ENCODE data around the gene SAP30L.

The SAP30L gene

DNA sequence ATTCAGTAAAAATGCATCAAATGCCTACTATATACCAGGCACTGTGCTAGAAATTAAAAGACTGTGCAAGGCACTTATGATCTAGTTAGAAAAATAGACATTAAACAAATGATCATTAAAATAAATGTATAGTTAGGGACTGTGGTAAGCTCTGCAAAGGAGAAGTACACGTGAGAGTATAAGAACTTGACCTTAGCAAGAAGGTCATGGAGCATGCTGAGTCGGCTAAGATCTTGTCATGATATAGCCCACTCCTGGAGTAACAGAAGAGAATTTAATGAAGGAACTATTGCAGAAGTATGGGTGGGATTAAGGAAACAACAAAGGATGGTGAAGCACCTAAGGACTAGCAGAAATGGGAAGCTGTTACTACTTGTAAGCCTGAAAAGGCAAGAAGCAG, 23.5 kb upstream of the SAP30L start:
- no peak for DNase-seq

DNA sequence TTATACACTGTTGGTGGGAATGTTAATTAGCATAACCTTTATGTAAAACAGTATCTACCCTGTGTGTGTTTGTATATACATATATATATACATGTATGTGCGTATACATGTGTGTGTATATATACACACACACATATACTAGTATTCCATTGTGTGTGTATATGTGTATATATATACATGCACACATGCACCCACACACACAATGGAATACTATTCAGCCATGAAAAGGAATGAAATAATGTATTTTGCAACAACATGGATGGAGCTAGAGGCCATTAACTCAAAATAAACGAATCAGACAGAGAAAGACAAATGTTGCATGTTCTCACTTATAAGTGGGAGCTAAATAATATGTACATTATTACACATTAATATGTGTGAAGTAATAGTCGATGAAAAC, 17.6 kb upstream of the SAP30L start:
- no peak for DNase-seq

DNA sequence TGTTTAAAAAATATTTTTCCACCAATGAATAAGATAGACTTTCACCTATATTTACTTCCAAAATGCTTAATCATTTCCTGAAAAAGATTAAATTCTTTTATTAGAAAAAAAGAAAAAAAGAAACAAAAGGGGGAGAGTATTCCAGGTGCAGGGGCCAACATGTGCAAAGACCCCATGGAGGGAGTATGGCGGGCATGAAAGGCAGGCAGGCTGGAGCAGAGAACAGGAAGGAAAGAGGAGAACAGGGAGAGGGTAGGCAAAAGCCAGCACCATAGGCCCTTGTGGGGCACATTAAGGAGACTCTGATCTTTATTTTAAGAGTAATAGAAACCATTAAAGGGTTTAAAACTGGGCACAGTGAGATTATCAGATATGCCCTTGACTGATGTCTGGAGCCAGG, 16.5 kb upstream of the SAP30L start:
- no peak for DNase-seq

DNA sequence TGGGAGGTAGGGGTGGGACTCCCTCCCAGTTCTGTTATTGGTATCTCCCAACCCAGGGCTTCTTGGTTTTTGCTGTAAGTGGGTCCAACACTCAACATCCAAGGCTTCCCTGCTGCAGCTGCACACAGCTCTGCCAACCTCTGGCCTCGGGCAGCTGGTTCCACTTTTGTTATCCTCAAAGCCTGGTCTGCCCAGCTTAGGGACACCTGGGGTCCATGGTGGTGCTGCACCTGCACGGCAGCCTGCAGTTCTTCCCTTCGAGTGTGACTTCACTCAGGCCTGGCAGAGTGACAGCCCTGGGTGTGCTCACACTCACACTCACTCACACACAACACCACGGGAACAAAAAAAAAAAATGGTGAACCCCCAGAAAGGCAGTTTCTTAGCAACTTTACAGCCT, 15.3 kb upstream of the SAP30L start:
- DNase-seq: no peak

DNA sequence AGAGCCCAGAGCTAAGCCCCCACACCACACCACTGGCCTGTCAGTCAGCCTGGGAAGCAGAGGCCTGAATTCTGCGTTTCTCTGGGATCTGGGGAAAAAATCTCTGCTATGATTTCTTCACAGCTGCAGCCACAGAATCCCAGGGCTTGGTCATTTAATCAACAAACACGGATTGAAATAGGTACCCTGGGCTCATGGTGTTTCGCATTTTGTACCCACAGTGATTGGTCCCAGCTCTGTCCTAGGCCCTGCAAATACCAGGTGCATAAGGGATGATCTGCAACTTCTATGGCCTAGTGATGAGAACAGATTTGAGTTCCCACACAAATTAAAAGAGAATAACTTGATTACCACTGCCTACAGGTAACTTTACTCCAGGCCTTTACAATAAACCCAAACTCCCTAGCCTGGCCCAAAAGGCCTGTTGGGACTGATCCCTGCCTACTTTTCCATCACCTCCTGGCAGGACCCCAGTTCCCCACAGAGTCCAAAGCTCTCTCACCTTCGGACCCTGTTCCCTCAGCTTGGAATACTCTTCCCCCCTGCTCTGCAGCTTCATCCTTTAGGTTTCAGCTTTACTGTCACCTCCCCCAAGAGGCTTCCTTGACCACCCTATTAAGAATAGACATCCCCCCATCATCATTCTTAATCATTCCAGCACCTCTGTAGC, 14.7 kb upstream of the SAP30L start:
- no peak for DNase-seq

DNA sequence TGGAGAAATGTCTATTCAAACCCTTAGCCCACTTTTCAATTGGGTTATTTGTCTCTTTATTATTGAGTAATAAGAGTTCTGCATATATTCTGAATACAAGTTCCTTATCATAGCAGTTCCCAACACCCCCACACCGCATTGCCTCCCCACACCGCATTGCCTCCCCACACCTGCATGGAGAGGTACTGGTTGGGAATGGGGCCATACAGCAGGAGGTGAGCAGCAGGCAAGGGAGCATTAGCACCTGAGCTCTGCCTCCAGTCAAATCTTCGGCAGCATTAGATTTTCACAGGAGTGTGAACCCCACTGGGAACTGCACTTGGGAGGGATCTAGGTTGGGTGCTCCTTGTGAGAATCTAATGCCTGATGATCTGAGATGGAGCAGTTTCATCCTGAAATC, 10.6 kb upstream of the SAP30L start:
- no peak for DNase-seq

DNA sequence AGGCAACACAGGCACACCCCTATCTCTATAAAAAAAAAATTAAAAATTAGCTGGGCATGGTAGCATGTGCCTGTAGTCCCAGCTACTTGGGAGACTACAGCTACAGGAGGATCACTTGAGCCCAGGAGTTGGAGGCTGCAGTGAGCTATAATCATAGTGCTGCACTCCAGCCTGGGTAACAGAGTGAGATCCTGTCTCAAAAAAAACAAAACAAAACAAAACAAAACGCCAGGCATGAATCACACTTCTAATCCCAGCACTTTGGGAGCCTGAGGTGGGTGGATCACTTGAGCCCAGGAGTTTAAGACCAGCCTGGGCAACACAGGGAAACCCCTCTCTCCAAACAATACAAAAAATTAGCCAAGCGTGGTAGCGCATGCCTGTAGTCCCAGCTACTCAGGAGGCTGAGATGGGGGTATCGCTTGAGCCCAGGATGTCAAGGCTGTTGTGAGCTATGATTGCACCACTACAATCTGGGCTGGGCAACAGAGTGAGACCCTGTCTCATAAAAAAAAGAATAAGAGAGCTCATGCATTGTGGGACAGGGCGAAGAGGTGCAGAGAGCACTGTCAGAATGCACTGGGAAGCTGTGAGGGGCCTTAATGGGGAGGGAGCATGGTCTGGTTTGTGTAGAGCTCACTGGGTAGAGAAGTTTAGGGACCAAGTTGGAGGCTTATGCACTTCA, 8.4 kb upstream of the SAP30L start:
- DNase-seq: no peak

DNA sequence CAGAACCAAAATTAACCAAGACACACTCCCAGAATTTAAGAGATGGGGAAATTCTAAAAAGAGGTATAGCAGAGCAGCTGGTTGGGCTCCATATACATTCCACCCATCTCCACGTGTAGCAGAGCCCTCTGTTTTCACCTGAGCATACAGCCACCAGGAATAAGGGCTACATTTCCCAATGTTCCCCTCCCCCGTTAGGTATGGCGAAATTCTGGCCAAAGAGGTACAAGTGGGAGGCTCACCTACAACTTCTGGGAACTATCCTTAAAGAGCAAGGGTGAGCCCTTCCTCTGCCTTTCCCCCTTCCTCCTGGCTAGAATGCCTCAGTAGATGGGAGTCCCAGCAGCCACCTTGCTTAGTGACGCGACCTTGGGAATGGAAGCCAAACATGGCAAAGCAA, 5.3 kb upstream of the SAP30L start:
- no peak for DNase-seq

DNA sequence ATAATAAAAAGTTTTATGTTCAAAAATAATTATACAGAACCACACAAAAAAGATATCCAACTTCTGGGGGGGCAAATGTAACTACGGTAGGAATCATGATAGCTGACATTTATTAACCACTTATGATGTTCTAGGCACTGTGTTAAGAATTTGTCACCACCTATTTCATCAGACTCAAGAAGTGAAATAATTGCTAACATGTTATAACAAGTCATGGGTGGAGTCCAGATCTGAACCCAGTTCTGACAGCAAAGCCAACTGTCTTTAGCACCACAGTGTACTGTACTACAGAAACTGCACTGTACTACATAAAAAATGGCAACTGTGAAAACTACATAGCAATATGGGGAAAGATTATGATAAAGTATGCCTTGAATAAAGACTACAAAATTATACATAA, 3.0 kb upstream of the SAP30L start:
- no peak for DNase-seq

DNA sequence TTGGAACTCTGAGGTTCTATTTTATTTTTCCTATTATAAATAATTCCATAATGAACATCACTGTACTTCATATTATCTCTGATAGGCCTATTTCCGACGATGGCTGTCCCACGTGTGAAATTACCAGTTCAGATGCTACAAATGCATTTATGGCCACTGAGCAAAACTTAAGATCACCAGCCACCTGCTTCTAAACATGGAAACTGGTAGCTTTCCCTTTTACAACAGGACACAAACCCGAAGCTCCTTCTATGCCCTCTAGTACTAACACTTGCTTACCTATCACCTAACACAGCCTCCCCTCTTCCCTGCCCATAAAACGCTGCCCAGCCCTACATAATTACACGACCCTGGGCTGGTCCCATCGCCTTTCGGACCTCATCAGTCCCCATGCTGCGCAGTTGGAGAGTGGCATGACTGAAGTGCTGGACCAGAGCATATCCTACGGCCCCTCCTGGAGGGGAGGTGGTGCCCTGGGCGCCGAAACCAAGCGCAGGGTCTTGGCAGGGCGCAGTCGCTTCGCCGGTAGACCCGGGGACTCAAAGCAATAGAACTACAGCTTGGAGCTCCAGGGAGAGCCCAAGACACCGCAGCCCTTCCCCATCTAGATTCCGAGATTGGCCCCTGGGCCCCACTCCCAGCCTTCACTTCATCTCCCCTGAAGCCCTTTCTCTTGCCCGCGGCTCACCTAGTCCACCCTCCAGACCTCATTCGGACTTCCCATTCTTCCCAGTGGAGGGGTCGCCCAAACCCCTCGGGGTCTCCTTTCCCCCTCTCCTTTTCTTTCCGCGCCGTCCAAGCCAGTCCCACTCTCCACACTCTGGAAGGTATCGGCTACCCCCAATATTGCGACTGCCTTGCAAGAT, 1.0 kb upstream of the SAP30L start:
- DNase-seq: no peak

DNA sequence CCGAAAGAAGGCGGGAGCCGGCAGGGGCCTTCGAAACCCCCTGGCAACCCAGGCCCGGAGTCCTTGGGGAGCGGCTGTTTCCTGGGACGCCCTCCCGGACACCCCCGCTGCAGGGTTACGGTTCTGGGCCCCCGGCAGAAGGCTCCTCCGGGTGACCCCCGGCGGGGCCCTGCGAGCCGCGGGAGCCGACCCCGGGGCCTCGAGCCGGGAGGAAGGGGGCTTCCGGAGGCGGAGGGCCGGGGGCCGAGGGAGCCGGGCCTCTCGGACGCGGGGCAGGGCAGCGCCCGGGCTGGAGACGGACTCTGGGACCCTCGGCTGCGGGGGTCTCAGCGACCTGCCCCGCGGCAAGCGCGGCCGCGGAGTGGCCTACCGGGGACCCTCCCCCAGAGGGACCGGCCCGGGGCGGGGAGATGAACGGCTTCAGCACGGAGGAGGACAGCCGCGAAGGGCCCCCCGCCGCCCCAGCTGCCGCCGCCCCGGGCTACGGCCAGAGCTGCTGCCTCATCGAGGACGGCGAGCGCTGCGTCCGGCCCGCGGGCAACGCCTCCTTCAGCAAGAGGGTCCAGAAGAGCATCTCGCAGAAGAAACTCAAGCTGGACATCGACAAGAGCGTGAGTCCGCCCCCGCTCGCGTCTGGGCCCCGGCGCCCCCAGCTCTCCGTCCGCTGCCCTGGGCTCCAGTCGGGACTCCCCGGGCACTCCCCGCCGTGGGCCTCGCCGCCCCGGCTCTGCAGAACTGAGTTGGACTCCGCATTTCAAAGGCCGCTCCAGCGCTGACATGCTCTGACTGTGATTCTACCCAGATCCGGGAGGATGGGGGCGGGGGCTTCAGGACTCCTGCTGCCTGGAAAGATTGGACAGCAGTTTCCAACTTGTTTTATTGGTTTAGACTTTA, 645 bp downstream of the SAP30L start:
- no peak for DNase-seq

DNA sequence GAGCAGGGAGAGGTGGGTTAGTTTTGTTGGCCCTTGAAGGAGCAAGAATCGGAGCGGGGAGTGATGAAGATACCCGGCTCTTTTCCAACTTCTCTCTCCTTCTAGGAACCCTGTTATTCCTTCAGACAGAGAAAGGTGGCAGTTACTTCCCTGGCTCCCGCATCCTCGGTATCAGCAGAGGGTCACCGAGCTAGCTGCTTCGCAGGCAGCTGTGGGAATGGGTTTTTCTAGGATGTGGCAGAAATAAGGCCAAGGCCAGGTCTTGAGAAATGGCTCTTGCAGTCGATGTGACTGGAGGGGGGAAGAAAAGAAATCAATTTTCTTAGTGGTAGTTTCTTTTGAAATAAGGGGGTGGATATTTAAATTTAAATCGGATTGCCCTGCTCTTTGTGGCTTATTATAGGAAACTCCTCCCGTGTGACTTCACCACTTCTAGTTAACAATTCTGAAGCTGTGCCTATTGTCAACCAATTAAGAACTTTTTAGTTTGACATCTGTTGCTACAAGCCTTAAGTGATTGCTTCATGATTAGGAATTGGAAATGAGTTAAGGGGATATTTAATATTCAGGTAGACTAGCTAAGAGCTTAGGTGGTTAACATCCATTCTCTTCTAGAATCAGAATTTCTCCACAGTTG, 1.4 kb downstream of the SAP30L start:
- DNase-seq: no peak

DNA sequence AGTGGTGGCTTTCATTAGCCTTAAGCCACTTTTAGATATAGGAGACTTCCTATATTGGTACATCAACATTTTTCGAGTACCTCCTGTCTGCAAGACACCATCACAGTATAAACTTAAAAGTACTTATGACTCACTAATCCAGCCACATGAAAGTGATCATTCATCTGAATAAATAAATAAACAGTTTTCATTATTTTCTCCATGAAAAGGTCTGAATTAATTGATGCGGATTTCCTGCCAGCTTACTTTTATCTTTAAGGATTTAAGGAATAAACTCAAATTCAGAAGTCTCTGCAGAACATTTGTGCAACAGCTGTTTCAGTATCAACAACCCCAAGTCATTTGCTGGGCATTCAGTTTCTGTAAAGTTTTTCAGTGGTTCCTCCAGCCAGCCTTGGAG, 4.0 kb downstream of the SAP30L start:
- no peak for DNase-seq

DNA sequence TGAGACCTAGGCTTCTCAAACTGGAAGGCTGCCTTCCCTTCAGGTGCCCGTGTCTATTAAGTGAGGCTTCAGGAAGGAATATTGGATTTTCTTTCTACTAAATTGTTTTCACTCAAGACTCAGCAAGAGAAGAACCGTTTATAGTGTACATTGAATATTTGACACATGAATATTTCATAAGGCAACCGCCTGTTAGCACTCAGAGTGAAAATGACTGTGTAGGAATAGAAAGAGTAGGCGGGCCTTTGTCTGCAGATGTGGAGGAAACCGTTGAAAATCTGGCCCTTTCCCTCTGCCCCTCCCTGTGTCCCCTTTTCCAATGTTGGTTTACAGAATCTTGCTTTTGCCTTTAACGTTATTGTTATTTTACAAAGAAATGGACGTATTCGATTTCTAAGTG, 6.2 kb downstream of the SAP30L start:
- DNase-seq: no peak

DNA sequence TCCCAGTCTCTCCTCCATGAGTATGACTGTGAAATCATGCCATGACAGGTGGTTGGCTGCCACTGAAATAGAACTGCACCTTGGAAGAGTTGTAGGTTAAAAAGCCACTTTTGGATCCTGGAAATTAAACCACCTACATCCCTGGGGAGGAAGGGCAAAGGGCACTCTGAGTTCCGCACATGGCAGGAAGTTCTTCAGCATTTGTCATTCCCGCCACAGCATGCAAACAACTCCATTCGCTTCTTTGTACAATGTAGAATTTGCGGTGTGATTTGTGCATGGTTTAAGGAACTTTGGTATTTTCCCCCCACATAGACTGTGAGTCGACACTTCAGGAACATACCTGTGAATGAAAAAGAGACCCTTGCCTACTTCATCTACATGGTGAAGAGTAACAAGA, 9.8 kb downstream of the SAP30L start:
- no peak for DNase-seq

DNA sequence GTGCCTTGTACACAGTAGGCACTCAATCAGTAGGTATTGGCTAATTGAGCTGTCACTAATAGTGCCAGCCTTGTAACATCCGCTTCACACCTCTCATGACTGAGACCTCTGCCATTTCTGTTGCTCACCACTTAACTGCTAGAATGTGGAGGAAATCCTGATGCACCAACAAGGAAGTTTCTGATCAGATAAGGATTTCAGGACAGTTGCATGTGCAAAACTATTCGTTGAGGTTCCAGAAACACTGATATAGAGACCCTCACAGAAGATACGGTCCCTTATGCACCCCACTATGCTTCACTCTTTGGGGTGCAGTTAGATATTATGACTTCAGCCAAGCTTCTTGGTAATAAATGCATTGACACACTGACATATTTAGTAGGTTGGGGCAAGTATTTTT, 10.7 kb downstream of the SAP30L start:
- no peak for DNase-seq

DNA sequence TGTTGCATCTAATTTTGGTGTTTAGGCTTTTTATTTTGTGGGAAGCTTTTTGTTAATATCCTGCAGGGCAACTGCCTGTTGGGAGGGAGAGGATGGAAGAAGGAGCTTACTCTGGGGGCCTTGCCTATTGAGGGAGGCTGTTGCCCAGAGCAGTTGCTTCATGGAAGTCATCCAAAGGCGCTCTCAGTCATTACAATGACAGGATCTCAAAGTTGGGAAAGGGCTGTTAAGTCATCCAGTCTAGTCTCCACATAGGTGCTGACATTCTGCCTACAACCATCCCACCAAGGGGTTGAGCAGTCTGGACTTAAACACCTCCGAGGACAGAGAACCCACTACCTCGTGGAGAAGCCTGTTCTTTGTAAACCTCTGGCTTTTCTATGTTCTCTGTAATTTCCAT, 13.2 kb downstream of the SAP30L start:
- no peak for DNase-seq

DNA sequence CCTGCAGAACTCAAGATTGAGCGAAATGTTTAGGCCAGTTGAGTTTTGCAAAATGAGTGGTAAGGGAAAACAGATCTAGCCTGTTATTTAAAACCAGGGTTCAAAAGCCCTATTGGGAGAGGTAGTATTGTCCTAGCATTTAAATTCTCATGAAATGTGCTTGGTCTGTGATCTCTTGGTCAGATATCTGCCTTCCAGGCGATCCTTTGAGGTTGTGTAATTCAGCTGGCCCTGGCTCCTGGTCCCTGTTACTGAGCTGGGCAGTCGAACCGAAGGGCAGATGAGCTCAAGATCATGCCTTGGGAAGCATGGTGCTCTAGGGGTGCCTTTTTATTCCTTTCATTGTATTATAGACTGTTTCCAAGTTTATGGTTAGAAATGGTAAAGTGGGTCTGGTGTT, 14.4 kb downstream of the SAP30L start:
- DNase-seq: no peak

DNA sequence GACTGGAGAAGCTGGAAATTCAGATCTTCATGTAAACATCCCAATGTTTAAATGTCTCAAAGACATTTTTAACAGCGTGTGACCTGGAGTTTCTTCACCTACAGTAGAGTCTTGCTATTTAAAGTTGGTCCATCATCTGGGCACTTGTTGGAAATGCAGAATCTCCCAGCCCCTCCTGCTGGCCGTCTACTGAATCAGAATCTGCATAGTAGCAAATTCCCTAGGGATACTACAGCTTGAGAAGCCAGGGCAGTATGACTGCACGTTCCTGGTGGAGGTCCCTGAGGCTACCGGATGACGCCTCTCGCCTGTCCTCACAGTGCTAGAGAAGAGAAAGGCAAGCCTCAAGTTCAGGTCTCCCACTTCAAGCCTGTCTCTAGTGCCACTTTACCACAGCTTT, 15.7 kb downstream of the SAP30L start:
- DNase-seq: no peak

DNA sequence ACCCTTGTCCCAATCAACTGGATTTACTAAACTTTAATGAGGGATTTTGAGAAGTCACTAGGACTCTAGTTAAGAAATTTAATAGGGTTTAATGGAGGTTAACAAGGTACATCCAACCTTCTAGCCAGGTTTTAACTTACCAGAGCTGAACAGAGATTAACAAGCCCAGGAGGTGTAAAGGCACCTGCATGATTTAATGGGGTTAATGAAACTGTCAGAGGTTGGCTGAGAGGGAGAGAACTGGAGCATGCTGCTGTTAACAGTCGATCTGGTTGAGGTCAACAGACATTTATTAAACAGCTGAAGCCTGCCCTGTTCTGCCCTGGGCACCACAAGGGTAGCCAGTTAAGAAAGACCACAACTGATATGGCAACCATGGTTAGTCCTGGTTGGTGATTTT, 18.6 kb downstream of the SAP30L start:
- DNase-seq: no peak

DNA sequence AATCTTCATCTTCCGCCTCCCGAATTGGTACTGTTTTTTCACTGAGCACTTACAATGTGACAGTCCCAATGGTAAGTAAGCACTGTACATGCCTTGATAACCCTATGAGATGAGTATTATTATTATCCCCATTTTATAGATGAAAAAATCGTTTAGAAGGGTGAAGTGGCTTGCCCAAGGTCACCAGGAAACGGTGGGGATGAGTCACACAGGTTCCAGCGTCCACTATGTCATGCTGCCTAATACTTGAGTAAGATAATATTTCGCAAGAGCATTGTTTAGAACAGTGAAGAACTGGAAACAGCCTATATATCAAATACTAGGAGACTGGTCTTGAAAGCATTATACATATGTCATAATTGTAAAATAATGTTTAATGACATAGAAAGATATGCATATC, 19.4 kb downstream of the SAP30L start:
- no peak for DNase-seq

DNA sequence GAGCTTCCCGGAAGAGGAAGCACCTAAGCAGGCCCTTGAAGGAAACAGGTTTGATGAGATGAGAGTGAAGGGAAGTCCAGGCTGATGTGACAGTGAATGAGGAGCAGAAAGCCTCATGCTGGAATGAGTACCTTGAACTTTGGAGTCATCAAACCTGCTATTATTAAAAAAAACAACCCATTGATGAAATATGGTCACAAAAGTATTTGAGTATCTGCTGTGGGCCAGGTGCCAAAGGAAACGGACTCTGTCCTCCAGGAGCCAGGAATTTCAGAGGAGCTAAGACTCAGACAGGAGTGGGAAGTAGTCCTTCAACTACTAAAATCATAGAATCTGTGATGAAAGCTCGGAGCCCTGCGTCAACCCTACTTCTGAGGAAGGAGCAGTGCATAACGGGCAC, 20.4 kb downstream of the SAP30L start:
- no peak for DNase-seq

DNA sequence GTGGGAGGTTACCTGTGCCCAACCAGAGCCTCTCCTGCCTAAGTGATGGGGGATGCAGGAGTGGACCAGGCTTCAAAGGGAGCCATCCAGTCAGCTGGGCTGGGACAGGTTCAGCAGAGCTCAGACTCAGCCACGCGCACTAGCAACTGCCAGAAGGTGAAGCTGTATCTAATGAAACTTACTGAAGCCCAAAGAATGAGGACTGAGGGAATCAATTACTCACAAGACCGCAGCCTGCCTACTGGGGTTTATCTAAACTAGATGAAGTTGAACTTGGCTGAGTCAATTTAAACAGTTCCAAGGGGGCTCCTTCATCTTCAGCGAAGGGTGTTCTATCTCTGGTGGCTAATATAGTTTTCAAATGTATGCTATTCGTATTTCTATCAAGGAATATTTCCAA, 20.9 kb downstream of the SAP30L start:
- no peak for DNase-seq

Measured in NCI-H1105 treated with DMSO at 0.1 percent for 48 hours (cell line).